HFF-Myc (cell line): Measurements from ENCODE around the gene CNOT6.

Experiments
- DNase-seq: peaks from one replicate; pipeline ENCODE4 v3.0.0-alpha.2; 2011; ENCODE audit warnings: low read depth; ENCODE audit errors: extremely low read depth
- H3K4me3 ChIP-seq: replicated peaks from 2 replicates; pipeline ENCODE4 v1.5.1; 2011; ENCODE audit warnings: low read depth, mild to moderate bottlenecking, control low read depth, low read length
- CTCF ChIP-seq: IDR thresholded peaks from 2 replicates; pipeline ENCODE4 v1.5.1; 2012; ENCODE audit warnings: mild to moderate bottlenecking, low read depth, low read length, control low read depth; ENCODE audit errors: missing control alignments

Gene CNOT6

GRCh38 chr5:180589771-180590542 is 95.8 kb downstream of the CNOT6 start:
- no peak for TF ChIP-seq CTCF
- no peak overlapping the region for H3K4me3 ChIP-seq
- DNase-seq = no peak

- no peak for DNase-seq
- H3K4me3 ChIP-seq = no peak overlapping the region
- no peak for TF ChIP-seq CTCF
Measured at GRCh38 chr5:180590543-180591310, 96.5 kb downstream of the CNOT6 start.

GRCh38 chr5:180591311-180591887 is 97.2 kb downstream of the CNOT6 start, which contains the start of gene SCGB3A1:
Gene SCGB3A1 (minus strand): TSS chr5:180591499. CDS start chr5:180591462, 37 bp downstream.
- no peak for TF ChIP-seq CTCF
- DNase-seq = no peak
- no peak within 1 kb of the TSS for H3K4me3 ChIP-seq

GRCh38 chr5:180592176-180592575 is 98.0 kb downstream of the CNOT6 start:
- no peak overlapping the region for H3K4me3 ChIP-seq
- no peak for DNase-seq
- TF ChIP-seq CTCF = no peak

- no peak for TF ChIP-seq CTCF
- no peak for DNase-seq
Measured at GRCh38 chr5:180593446-180594206, 99.4 kb downstream of the CNOT6 start.

GRCh38 chr5:180594311-180595045 is 100.3 kb downstream of the CNOT6 start:
- TF ChIP-seq CTCF = no peak
- DNase-seq = no peak
- no peak overlapping the region for H3K4me3 ChIP-seq

More at GRCh38 chr5:180593446-180594206, 99.4 kb downstream of the CNOT6 start:
- H3K4me3 ChIP-seq = no peak overlapping the region
